Memory B cell (primary cell): ENCODE data around the gene KRT40.

Source experiments
- ATAC-seq: fragments of 150-1000 bp; cut with Tn5 transposase; 2 replicates; pipeline ENCODE4 v1.10.0; 2021; ENCODE audit warnings: low read depth, mild to moderate bottlenecking, moderate library complexity
- DNase-seq, 2 donors: peaks; one replicate each; pipeline ENCODE4 v3.0.0; 2022; ENCODE audit warnings: low spot score in 2 of 2
- H3K27ac Mint-ChIP-seq: one replicate; pipeline ENCODE4 v1.8.0; 2022; ENCODE audit warnings: mild to moderate bottlenecking, moderate library complexity, mixed read lengths
- H3K27me3 Mint-ChIP-seq: one replicate; pipeline ENCODE4 v1.8.0; 2022; ENCODE audit warnings: mixed read lengths
- H3K36me3 Mint-ChIP-seq: one replicate; pipeline ENCODE4 v1.8.0; 2022; ENCODE audit warnings: mild to moderate bottlenecking, mixed read lengths
- H3K4me1 Mint-ChIP-seq: one replicate; pipeline ENCODE4 v1.8.0; 2022; ENCODE audit warnings: mixed read lengths
- H3K4me3 Mint-ChIP-seq: one replicate; pipeline ENCODE4 v1.8.0; 2022; ENCODE audit warnings: mild to moderate bottlenecking, moderate library complexity, mixed read lengths
- H3K9me3 Mint-ChIP-seq: one replicate; pipeline ENCODE4 v1.8.0; 2022; ENCODE audit warnings: mixed read lengths

Gene KRT40

GRCh38 chr17:40953881-40954280, 30.2 kb downstream of the KRT40 start:
- DNase-seq (no peak), ATAC-seq (no peak)
- Mint-ChIP-seq H3K4me3 (no peak overlapping the region), H3K4me1 (no peaks in the 10 kb centered on the region), H3K36me3 (no peaks in the 10 kb centered on the region), H3K27ac (no peak overlapping the region), H3K9me3 (no peaks in the 10 kb centered on the region), H3K27me3 (peaks cover 9% of the 10 kb centered on the region)

DNA sequence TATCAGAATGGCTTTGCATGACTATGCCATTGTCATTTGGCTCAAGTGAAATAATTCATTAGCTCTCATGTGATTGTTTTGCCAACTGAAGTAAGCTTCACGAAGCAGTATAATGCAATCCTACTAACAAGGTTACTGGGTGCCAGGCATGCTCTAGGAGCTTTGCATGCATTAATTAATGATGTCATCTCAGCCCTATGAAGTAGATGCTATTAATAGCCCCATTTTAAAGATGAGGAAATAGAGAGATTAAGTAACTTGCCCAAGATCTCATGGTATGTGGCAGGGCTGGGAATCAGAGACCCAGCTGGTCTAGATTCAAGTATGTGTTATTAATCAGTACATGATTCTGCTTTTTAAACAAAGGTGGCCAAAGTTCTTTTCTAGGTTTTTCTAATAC, 31.5 kb downstream of the KRT40 start:
- no peak for DNase-seq
- no peaks in the 10 kb centered on the region for H3K9me3 Mint-ChIP-seq
- no peaks in the 10 kb centered on the region for H3K4me1 Mint-ChIP-seq
- ATAC-seq: no peak
- no peak overlapping the region for H3K27ac Mint-ChIP-seq
- no peaks in the 10 kb centered on the region for H3K36me3 Mint-ChIP-seq
- no peak overlapping the region for H3K4me3 Mint-ChIP-seq
- H3K27me3 Mint-ChIP-seq: peaks cover 11% of the 10 kb centered on the region

- no peak overlapping the region for H3K27ac Mint-ChIP-seq
- peaks cover 11% of the 10 kb centered on the region for H3K27me3 Mint-ChIP-seq
- H3K4me1 Mint-ChIP-seq: no peaks in the 10 kb centered on the region
- no peaks in the 10 kb centered on the region for H3K36me3 Mint-ChIP-seq
- no peak overlapping the region for H3K4me3 Mint-ChIP-seq
- no peak for DNase-seq
- H3K9me3 Mint-ChIP-seq: no peaks in the 10 kb centered on the region
- no peak for ATAC-seq
These were observed 32.0 kb downstream of the KRT40 start for GRCh38 chr17:40952154-40952553.

- no peak for ATAC-seq
- Mint-ChIP-seq H3K27me3 (peaks cover 18% of the 10 kb centered on the region), H3K4me1 (no peaks in the 10 kb centered on the region), H3K9me3 (no peaks in the 10 kb centered on the region), H3K27ac (no peak overlapping the region), H3K4me3 (no peak overlapping the region), H3K36me3 (no peaks in the 10 kb centered on the region)
- DNase-seq: no peak
These were observed 33.0 kb downstream of the KRT40 start for GRCh38 chr17:40951011-40951622.

DNA sequence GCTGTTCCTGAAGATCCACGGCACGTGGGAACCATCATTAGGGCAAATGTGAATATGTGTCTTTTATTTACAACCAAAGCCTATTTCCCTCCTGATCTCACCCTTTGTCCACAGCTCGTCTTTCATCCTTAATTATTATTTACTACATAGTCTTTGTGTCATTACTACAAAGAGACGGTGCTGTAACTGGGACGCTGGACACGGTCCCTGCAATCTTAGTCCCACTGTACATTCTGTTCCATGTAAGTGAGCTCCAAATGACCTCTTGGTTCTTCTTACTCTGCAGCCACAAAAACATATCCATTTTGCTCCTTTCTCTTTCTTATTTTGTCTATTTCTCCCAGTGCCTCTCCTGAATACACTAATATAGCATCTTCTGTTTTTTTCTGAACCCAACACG, 34.0 kb downstream of the KRT40 start:
- Mint-ChIP-seq H3K9me3 (no peaks in the 10 kb centered on the region), H3K4me1 (no peaks in the 10 kb centered on the region), H3K4me3 (no peak overlapping the region), H3K36me3 (no peaks in the 10 kb centered on the region), H3K27ac (no peak overlapping the region), H3K27me3 (peaks cover 22% of the 10 kb centered on the region)
- no peak for DNase-seq
- no peak for ATAC-seq

GRCh38 chr17:40949418-40949817, 34.7 kb downstream of the KRT40 start:
- Mint-ChIP-seq H3K4me1 (no peaks in the 10 kb centered on the region), H3K27ac (no peak overlapping the region), H3K4me3 (no peak overlapping the region), H3K36me3 (no peaks in the 10 kb centered on the region), H3K9me3 (no peaks in the 10 kb centered on the region), H3K27me3 (peaks cover 19% of the 10 kb centered on the region)
- no peak for ATAC-seq
- no peak for DNase-seq

DNA sequence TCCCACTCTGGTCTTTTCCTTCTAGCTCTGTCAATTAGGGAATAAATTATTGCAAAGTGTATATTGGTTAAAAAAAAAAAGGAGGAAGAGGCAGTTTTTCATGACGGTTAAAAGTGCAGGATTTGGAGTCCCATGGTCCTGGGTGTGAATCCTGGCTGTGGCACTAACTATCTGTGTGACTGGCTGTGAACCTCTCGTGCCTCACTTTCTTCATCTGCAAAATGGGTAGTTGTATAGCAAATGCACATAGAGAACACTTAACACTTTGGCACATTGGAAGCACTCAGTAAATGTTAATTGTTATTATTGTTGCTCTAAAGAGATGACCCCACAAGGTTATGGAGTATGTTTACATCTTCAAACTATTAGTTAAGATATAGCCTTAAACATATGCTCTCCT, 36.2 kb downstream of the KRT40 start:
- Mint-ChIP-seq H3K27ac (no peak overlapping the region), H3K4me1 (no peaks in the 10 kb centered on the region), H3K36me3 (no peaks in the 10 kb centered on the region), H3K27me3 (peaks cover 27% of the 10 kb centered on the region), H3K4me3 (no peak overlapping the region), H3K9me3 (peaks cover 3% of the 10 kb centered on the region)
- ATAC-seq (no peak), DNase-seq (no peak)

DNA sequence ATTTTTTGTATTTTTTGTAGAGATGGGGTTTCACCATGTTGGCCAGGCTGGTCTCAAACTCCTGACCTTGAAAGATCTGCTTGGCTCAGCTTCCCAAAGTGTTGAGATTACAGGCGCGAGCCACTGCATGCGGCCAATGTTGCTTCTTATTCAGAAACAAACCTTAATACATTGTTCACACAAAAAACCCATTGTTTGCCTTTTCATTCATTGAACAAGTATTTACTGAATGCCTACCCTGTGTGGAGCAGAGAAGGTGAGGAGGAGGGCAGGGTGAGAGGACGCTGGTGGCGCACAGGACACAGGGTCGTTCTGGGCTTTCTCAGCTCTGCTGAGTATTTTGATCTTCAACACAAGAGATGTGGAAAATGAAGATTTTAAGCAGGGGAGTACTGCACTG, 38.7 kb downstream of the KRT40 start:
- Mint-ChIP-seq H3K27ac (no peak overlapping the region), H3K9me3 (peaks cover 8% of the 10 kb centered on the region), H3K4me3 (no peak overlapping the region), H3K36me3 (peaks cover 2% of the 10 kb centered on the region), H3K27me3 (peaks cover 36% of the 10 kb centered on the region), H3K4me1 (peaks cover 4% of the 10 kb centered on the region)
- ATAC-seq (no peak), DNase-seq (no peak)

DNA sequence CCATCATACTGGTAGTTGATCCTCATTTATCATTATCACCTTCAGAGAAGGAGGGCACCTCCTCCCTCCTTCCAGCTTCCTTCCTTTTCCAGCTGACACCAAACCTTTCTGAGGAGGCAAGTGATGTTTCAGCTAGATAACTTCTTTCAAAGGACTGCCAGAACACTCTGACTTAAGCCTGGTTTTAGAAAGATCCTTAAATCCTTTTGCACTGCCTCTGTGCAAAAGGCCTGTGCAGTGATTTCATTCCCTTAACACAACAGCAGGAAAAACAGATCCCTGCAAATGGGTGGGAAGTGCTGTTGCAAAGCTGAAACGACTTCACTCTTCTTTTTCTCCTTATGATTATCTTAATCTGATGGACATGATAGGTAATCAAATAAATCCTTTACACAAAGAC, 39.6 kb downstream of the KRT40 start:
- no peak overlapping the region for H3K27ac Mint-ChIP-seq
- H3K4me1 Mint-ChIP-seq: peaks cover 4% of the 10 kb centered on the region
- H3K27me3 Mint-ChIP-seq: peaks cover 36% of the 10 kb centered on the region
- no peak for DNase-seq
- no peak for ATAC-seq
- H3K9me3 Mint-ChIP-seq: peaks cover 8% of the 10 kb centered on the region
- no peak overlapping the region for H3K4me3 Mint-ChIP-seq
- peaks cover 2% of the 10 kb centered on the region for H3K36me3 Mint-ChIP-seq

DNA sequence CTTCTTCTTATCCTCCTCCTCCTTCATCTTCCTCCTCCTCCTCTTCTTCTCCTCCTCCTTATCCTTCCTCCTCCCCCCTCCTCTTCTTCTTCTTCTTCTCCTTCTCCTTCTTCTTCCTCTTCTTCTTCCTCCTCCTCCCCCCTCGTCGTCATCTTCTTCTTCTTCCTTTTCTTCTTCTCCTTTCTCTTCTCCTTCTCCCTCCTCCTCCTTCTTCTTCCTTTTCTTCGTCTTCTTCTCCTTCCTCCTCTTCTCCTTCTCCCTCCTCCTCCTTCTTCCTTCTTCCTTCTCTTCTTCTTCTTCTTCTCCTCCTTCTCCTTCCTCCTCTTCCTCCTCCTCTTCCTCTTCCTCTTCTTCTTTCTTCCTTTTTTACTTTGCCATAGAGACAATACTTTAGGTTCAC, 41.6 kb downstream of the KRT40 start:
- H3K27ac Mint-ChIP-seq: no peak overlapping the region
- no peak overlapping the region for H3K4me3 Mint-ChIP-seq
- H3K27me3 Mint-ChIP-seq: peaks cover 33% of the 10 kb centered on the region
- no peak for ATAC-seq
- peaks cover 4% of the 10 kb centered on the region for H3K4me1 Mint-ChIP-seq
- H3K9me3 Mint-ChIP-seq: peaks cover 8% of the 10 kb centered on the region
- H3K36me3 Mint-ChIP-seq: peaks cover 2% of the 10 kb centered on the region
- DNase-seq: no peak

DNA sequence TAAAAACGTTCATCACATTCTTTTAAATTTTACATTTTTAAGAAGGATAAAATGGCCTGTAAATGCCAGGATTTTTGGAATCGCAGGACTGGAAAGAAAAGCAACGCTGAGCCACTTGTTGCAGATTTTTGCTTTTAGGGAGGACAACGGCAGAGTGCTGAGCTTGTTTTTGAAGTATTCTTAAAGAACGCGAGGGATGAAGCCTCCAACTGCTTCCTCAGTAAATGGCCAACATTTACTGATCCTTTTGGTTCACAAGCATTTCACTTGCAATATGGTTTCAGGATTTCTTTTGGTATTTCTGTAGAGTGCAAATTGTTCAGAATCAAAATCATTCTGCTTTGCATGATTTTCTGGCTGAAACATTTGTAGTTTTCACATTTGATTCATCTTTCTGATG, 43.9 kb downstream of the KRT40 start:
- H3K27ac Mint-ChIP-seq: no peak overlapping the region
- DNase-seq (no peak), ATAC-seq (no peak)
- peaks cover 8% of the 10 kb centered on the region for H3K9me3 Mint-ChIP-seq
- peaks cover 2% of the 10 kb centered on the region for H3K36me3 Mint-ChIP-seq
- peaks cover 4% of the 10 kb centered on the region for H3K4me1 Mint-ChIP-seq
- peaks cover 25% of the 10 kb centered on the region for H3K27me3 Mint-ChIP-seq
- H3K4me3 Mint-ChIP-seq: no peak overlapping the region

DNA sequence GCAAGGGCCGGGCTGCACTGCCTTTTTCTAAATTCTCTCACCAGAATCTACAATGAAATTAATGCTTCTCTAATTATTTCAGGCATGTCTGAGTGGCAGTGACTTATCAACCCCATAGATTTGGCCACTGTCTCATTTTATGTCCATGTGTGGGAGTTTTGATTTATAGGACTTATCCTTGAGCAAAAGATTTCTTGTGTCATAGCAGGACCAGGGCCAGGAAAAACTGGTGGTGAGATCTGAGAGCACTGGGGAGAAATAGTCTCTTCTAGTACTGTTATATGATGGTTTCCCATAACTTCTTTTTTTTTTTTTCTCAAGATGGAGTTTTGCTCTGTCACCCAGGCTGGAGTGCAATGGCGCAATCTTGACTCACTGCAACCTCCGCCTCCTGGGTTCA, 45.1 kb downstream of the KRT40 start:
- peaks cover 4% of the 10 kb centered on the region for H3K4me1 Mint-ChIP-seq
- peaks cover 2% of the 10 kb centered on the region for H3K36me3 Mint-ChIP-seq
- ATAC-seq: no peak
- H3K9me3 Mint-ChIP-seq: peaks cover 8% of the 10 kb centered on the region
- no peak overlapping the region for H3K4me3 Mint-ChIP-seq
- H3K27ac Mint-ChIP-seq: no peak overlapping the region
- peaks cover 20% of the 10 kb centered on the region for H3K27me3 Mint-ChIP-seq
- DNase-seq: no peak

DNA sequence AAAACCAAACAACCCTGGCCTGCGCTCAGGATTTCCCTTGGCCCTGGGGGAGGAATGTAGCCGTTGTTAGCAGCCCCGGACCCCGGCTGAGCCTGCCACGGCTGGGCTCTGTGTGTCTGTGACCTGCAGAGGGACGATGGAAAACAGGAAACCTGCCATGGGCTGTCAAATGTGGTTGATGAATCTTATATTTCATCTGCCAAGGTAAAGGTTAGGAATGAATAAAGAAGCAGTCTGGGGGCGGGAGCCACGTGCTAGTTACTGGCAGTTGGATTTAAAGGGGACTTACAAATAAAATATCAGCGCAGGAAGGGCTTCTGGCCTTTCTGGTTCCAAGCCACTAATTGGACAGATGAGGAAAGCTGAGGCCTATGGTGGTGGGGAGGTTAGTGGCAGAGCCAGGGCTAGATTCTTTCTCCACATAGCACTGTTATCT, 46.7 kb downstream of the KRT40 start, which contains the start of gene KRT23:
TSS of gene KRT23 (minus strand) at position 263 of the 436 bp plus-strand sequence. CDS start 1,043 bp downstream, outside the sequence.
- ATAC-seq: no peak
- no peak for DNase-seq
- H3K9me3 Mint-ChIP-seq: peaks cover 1% of the 10 kb centered on the region
- H3K27ac Mint-ChIP-seq: no peak within 1 kb of the TSS
- peaks cover under 1% of the 10 kb centered on the region for H3K4me1 Mint-ChIP-seq
- no peak within 1 kb of the TSS for H3K4me3 Mint-ChIP-seq
- peaks cover 12% of the 10 kb centered on the region for H3K27me3 Mint-ChIP-seq
- peaks cover 2% of the 10 kb centered on the region for H3K36me3 Mint-ChIP-seq

GRCh38 chr17:40936976-40937375, 47.1 kb downstream of the KRT40 start:
- Mint-ChIP-seq H3K4me3 (no peak overlapping the region), H3K9me3 (no peaks in the 10 kb centered on the region), H3K27me3 (peaks cover 10% of the 10 kb centered on the region), H3K27ac (no peak overlapping the region), H3K4me1 (no peaks in the 10 kb centered on the region), H3K36me3 (no peaks in the 10 kb centered on the region)
- ATAC-seq (no peak), DNase-seq (no peak)

DNA sequence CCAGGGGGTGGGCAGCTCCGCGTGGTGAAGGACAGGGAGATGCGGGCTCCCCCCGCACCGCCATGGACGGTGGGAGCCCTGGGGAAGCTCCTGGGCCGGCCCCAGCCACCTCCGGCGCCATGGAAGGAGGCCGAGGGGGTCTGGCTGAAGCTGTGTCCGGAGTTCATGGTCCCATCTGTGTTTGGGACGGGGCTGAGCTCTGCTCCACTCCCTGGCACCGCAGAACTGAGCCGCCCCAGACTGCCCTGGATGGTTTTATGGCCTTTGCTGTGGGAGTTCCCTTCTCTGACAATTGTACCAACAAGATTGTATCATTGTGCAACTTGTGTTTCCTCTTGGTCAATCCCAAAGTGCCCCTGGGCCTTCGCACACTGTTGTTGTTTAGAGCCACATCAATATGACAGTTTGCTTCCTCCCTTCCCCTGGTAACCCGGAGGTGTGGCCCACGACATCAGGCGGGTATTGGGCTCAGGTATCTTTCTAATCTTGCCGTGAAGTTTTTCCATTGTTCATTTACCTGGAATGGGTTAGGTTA, 47.6 kb downstream of the KRT40 start:
- peaks cover 10% of the 10 kb centered on the region for H3K27me3 Mint-ChIP-seq
- ATAC-seq (no peak), DNase-seq (no peak)

More for the DNA sequence above, 47.6 kb downstream of the KRT40 start:
- Mint-ChIP-seq H3K9me3 (no peaks in the 10 kb centered on the region), H3K36me3 (no peaks in the 10 kb centered on the region), H3K27ac (no peak overlapping the region), H3K4me3 (no peak overlapping the region), H3K4me1 (no peaks in the 10 kb centered on the region)
